Transverse colon (tissue), 4 donors: ENCODE measurements around the gene GFAP. TPM values are rescaled to one million over a fixed set of nuclear protein-coding genes. Genes with fewer than 3 reads are reported as not detected.
A peak's percentile ranks its signal among the peaks of the same experiment; 100 is the strongest.

Experiments
- DNase-seq: peaks from one replicate; pipeline ENCODE4 v3.0.0-alpha.2; 2019
- H3K27ac ChIP-seq, 4 donors: fragments of 200-600 bp; sonication (generic); 2 replicates each; pipeline ENCODE4 v1.5.1; 2016 to 2018; ENCODE audit warnings: inconsistent platforms in 4 of 4
- H3K27me3 ChIP-seq: fragments of 200-600 bp; sonication (generic); 2 replicates; pipeline ENCODE4 v1.5.1; 2017; ENCODE audit warnings: inconsistent platforms
- H3K36me3 ChIP-seq, 4 donors: fragments of 200-600 bp; sonication (generic); 2 replicates each; pipeline ENCODE4 v1.5.1; 2017 to 2019; ENCODE audit warnings: inconsistent platforms in 4 of 4
- H3K4me1 ChIP-seq, 4 donors: fragments of 200-600 bp; sonication (generic); 2 replicates each; pipeline ENCODE4 v1.5.1; 2017 to 2020; ENCODE audit warnings: inconsistent platforms in 4 of 4
- H3K4me3 ChIP-seq, 4 donors: fragments of 200-600 bp; sonication (generic); 1 replicate in 1 of 4; 2 replicates in 3 of 4; pipeline versions ENCODE4 v1.5.1 to v1.6.1; 2017 to 2019; ENCODE audit warnings: inconsistent platforms in 4 of 4
- H3K9me3 ChIP-seq, 2 donors: fragments of 200-600 bp; sonication (generic); 2 replicates each; pipeline ENCODE4 v1.5.1; 2017 to 2019; ENCODE audit warnings: inconsistent platforms in 2 of 2
- CTCF ChIP-seq, 5 experiments: fragments of 200-600 bp in 3 of 5; fragments of 450-650 bp in 2 of 5; sonication (generic) in 3 of 5; IDR thresholded peaks; 1 replicate in 2 of 5; 2 replicates in 3 of 5; pipeline ENCODE4 v1.5.1; 2016 to 2017; ENCODE audit warnings: antibody characterized with exemption in 5 of 5, inconsistent platforms in 3 of 5, mild to moderate bottlenecking in 2 of 5, moderate library complexity in 1 of 5
- EP300 ChIP-seq: sonication (generic); formaldehyde crosslinking; IDR thresholded peaks from one replicate; pipeline ENCODE4 v1.6.1; 2017; ENCODE audit warnings: antibody characterized with exemption, low read depth
- POLR2A ChIP-seq: fragments of 450-650 bp; IDR thresholded peaks from one replicate; pipeline ENCODE4 v1.6.1; 2016; ENCODE audit warnings: antibody characterized with exemption, mild to moderate bottlenecking, moderate library complexity
- POLR2AphosphoS5 ChIP-seq, 3 donors: sonication (generic); formaldehyde crosslinking; IDR thresholded peaks; one replicate each; pipeline ENCODE4 v1.6.1; 2016; ENCODE audit warnings: antibody characterized with exemption in 3 of 3
- WGBS, 2 donors: methylation state at CpG; one replicate each; pipeline ENCODE4 v1.1.5; 2018; ENCODE audit warnings: low coverage in 1 of 2; 5-methylcytosine and 5-hydroxymethylcytosine counted together
- in situ Hi-C, 4 donors: fragments of 200-750 bp; cut with MboI; loops; one replicate each; pipeline versions ENCODE4 v1.15.0 to v1.15.1; 2017; ENCODE audit warnings: low sequenced_read_pairs in 3 of 4, low pct_ligation_motif_present in 1 of 4, low pct_unique_long_range_greater_than_20kb in 1 of 4
- intact Hi-C: fragments of 100-400 bp; cut with DNase I; formaldehyde crosslinking; loops from one replicate; pipeline ENCODE4 v1.15.1; 2023; ENCODE audit warnings: low total_unique reads
- total RNA-seq, 4 donors: library from RNA; depleted of rRNA; stranded (reverse); fragments of >200 nt; gene quantifications; one replicate each; pipeline ENCODE4 v1.1.0, GENCODE V29; 2016

GFAP gene
- total RNA-seq, 4 donors from 2014 or later = 0.68 TPM; not detected in 3

GRCh38 chr17:44902135-44902760, 13.1 kb downstream of the GFAP start:
- intact Hi-C loops = no loop called here
- H3K27ac ChIP-seq = no peak overlapping the region
- DNase-seq = no peak
- in situ Hi-C loops = no loop called here
- no peaks in the 10 kb centered on the region for H3K9me3 ChIP-seq
- WGBS, 2 donors = 91% methylated on average over 14 of the region's 17 CpGs; no CpG with 5 or more reads in 1 of the 2 donors
- peaks cover 15 to 37% (median 30%) of the 10 kb centered on the region in 4 donors for H3K4me1 ChIP-seq
- H3K27me3 ChIP-seq = no peaks in the 10 kb centered on the region
- no peaks in the 10 kb centered on the region for H3K36me3 ChIP-seq
- H3K4me3 ChIP-seq = no peak overlapping the region
- TF ChIP-seq CTCF (IDR thresholded peaks at IDR 0.05) (no peak), POLR2A (no peak), EP300 (no peak), POLR2AphosphoS5 (IDR thresholded peaks at IDR 0.05) (no peak)

GRCh38 chr17:44901411-44901921, 13.8 kb downstream of the GFAP start:
- DNase-seq = no peak
- intact Hi-C loops (no loop called here), in situ Hi-C loops (no loop called here)
- peak overlapping the region in 1 of 4 donors; percentile 23 for H3K27ac ChIP-seq
- 56 to 78% methylated on average over 2 to 4 of the region's 4 CpGs for WGBS, 2 donors
- no peaks in the 10 kb centered on the region for H3K36me3 ChIP-seq
- no peaks in the 10 kb centered on the region for H3K9me3 ChIP-seq
- no peak overlapping the region for H3K4me3 ChIP-seq
- no peaks in the 10 kb centered on the region for H3K27me3 ChIP-seq
- TF ChIP-seq POLR2AphosphoS5 (IDR thresholded peaks at IDR 0.05) (no peak), POLR2A (no peak), CTCF (IDR thresholded peaks at IDR 0.05) (no peak), EP300 (no peak)
- H3K4me1 ChIP-seq = peaks cover 15 to 37% (median 31%) of the 10 kb centered on the region in 4 donors

GRCh38 chr17:44900894-44901293, 14.4 kb downstream of the GFAP start:
- Histone ChIP-seq H3K4me1 (peaks cover 13 to 33% (median 29%) of the 10 kb centered on the region in 4 donors), H3K27me3 (no peaks in the 10 kb centered on the region), H3K4me3 (no peak overlapping the region), H3K9me3 (no peaks in the 10 kb centered on the region), H3K36me3 (no peaks in the 10 kb centered on the region), H3K27ac (peak overlapping the region in 2 of 4 donors; percentile 23 to 92)
- 37 to 71% methylated on average over 1 to 3 of the region's 3 CpGs for WGBS, 2 donors
- no peak for DNase-seq
- in situ Hi-C loops (no loop called here), intact Hi-C loops (no loop called here)
- no peak for TF ChIP-seq CTCF (IDR thresholded peaks at IDR 0.05)
- no peak for TF ChIP-seq POLR2AphosphoS5 (IDR thresholded peaks at IDR 0.05)
- TF ChIP-seq EP300 = no peak
- no peak for TF ChIP-seq POLR2A

- H3K27me3 ChIP-seq = no peaks in the 10 kb centered on the region
- DNase-seq = peak; percentile 93
- H3K9me3 ChIP-seq = no peaks in the 10 kb centered on the region
- H3K36me3 ChIP-seq = peaks cover 0 to 2% (median under 1%) of the 10 kb centered on the region in 4 donors
- peaks cover 10 to 28% (median 20%) of the 10 kb centered on the region in 4 donors for H3K4me1 ChIP-seq
- intact Hi-C loops (no loop called here), in situ Hi-C loops (no loop called here)
- TF ChIP-seq POLR2A (peak; percentile 67), CTCF (IDR thresholded peaks at IDR 0.05) (peak in 2 of 5 experiments; percentile 38 to 59), EP300 (no peak), POLR2AphosphoS5 (IDR thresholded peaks at IDR 0.05) (peak; percentile 76 to 82 (median 77))
- peak within 1 kb of the TSS; percentile 35 to 88 (median 64) for H3K4me3 ChIP-seq
- 0 to 6% methylated on average over 13 to 51 of the region's 54 CpGs for WGBS, 2 donors
- H3K27ac ChIP-seq = peak within 1 kb of the TSS; percentile 86 to 93 (median 90)
These were observed 16.1 kb downstream of the GFAP start, which contains the start of gene EFTUD2 for GRCh38 chr17:44899074-44899782. Gene EFTUD2 (minus strand): TSS chr17:44899445. CDS start chr17:44894521, 4,924 bp downstream.
